NCI-H146 (cell line): ENCODE measurements around the gene SCNN1G.
"Not testable (repeated sequence)": the region's sequence is repeated elsewhere in the genome, so short reads cannot be mapped to it uniquely, and the experiment has no call there.

ENCODE experiments used
- DNase-seq: peaks from one replicate; lab custom pipeline; 2025; lab: John Stamatoyannopoulos, UW

Gene SCNN1G

GRCh38 chr16:23252310-23252709 is 69.8 kb downstream of the SCNN1G start:
- no peak for DNase-seq

GRCh38 chr16:23253650-23254049 is 71.1 kb downstream of the SCNN1G start:
- DNase-seq, result not testable (repeated sequence)

- DNase-seq, result no peak
Measured at GRCh38 chr16:23254338-23254737, 71.8 kb downstream of the SCNN1G start.

- no peak for DNase-seq
Measured at GRCh38 chr16:23255000-23255399, 72.5 kb downstream of the SCNN1G start.

GRCh38 chr16:23256440-23256839 is 73.9 kb downstream of the SCNN1G start:
- DNase-seq, result no peak

GRCh38 chr16:23257682-23258081 is 75.1 kb downstream of the SCNN1G start:
- no peak for DNase-seq

- DNase-seq, result no peak
Measured at GRCh38 chr16:23258919-23259237, 76.3 kb downstream of the SCNN1G start.
